ENCODE data around the gene BORCS5. TPM values are rescaled to one million over a fixed set of nuclear protein-coding genes. Genes with fewer than 3 reads are reported as not detected.

The BORCS5 gene
- total RNA-seq, 1 donor from 2014 or later, result 21.7 TPM

DNA sequence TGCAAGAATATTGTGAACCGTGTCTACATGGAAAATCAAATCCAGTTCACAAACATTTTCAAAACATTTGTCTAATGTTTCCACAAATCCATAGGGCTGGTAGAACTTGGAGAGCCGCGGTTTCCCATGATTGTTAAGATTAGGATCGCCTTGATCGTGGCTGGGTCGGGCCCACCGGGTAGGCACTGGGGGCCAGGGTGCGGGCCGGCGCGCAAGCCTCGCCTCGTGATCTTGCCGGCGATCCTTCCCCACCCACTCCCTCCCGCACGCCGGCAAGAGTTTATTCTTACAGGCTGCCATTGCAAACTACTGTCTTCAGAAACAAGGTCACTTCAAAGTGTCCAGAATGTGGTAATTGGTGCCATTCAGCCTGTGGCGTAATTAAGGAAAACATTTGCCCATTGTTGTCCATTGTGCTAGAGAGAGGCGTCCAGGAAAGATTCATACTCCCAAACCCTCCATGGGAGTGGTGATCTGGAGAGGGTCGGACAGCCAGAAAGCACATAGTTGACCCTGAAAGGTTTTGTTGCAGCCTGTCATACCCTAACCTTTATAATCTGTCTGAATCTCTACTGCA is 95.5 kb downstream of the BORCS5 start:
- intact Hi-C loops (cut with micrococcal nuclease), result no loop called here

DNA sequence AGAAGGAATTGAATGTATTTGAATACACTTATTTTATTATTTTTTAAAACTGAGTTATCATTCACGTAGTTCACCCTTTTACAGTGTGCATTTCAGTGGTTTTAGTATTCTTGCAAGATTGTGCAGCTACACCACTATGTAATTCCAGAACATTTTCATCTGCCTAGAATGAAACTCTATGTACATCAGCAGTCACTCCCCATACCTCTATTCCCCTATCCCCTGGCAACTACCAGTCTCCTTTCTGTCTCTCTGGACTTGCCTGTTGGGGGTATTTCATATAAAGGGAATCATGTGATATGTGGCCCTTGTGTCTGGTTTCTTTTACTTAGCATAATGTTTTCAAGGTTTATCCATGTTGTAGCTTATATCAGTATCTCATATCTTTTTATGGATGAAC is 96.8 kb downstream of the BORCS5 start:
- intact Hi-C loops (cut with micrococcal nuclease), result no loop called here

DNA sequence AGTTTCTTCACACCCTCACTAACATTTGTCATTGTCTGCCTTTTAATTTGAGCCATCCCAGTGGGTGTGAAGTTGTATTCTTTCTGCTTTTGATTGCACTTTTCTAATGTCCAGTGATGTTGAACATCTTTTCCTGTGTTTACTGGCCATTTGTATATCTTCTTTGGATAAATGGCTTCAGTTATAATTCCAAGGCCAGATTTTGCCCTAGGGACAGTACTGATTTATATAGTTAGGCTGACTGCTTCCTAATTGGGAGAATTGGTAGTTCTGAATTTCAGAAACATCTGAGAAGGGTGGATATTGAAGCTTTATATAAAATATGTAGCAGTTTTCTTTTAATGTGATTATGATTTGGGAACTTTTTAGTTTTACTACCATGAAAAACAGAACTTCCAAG is 97.4 kb downstream of the BORCS5 start:
- intact Hi-C loops (cut with micrococcal nuclease), result no loop called here

DNA sequence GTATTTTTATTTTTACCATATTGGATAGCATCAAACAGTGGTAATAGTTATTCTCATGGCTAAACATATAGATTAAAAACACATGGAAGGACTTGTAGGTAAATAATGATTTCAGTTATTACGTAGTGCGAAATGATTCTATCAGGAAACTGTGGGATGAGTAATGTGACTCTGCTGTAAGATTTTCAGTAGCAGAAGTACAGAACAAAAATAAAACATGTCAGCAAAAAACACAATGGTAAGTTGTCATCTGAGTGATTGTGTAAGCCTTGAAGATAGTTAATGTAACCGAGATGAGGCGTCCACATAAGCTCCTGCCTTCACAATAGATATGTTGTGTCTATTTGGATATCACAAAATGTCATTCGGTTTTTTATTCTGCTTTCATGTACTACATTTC is 99.8 kb downstream of the BORCS5 start:
- intact Hi-C loops (cut with micrococcal nuclease), result loop anchor here (1.0 to 5.0 kb wide), 3 partner anchors 14 to 49 kb away; no protein-coding TSS in a partner anchor

DNA sequence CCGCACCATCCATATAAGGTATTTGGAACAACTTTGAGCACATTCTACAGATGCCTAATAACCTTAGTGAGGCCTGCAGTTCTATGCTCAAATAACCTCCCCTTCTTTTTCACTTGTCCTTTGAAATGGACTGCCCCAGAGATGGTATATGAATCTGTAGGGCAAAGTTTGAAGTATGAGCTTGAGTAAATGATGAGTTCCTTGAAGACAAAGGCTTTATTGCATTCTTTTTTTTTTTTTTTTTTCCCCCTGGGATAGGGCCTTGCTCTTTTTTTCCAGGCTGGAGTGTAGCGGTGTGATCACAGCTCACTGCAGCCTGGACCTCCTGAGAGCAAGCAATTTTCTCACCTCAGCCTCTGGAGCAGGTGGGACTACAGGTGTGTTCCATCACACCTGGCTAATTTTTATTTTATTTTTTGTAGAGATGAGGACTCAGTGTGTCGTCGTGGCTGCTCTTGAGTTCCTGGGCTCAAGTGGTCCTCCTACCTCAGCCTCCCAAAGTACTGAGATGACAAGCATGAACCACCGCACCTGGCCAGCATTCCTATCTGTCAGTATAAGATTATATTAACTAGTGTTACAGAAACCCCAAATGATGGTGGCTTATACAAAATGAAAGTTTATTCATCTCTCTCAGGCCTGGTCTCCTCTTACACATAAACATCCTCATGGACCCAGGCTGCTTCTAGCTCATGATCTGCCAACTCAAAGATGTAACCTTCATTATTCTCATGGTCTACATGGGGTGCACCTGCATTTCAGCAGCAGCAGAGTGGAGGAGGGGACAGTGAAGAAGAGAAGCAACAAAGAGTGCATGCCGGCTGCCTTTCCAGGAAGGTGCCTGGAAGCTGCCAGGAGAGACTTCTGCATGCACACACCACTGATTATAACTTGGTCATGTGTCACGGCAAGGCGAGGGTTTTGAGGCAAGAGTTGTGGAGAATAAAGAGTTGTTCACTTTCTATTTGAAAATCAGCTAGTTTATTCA is 104.4 kb downstream of the BORCS5 start:
- intact Hi-C loops (cut with micrococcal nuclease), result no loop called here

DNA sequence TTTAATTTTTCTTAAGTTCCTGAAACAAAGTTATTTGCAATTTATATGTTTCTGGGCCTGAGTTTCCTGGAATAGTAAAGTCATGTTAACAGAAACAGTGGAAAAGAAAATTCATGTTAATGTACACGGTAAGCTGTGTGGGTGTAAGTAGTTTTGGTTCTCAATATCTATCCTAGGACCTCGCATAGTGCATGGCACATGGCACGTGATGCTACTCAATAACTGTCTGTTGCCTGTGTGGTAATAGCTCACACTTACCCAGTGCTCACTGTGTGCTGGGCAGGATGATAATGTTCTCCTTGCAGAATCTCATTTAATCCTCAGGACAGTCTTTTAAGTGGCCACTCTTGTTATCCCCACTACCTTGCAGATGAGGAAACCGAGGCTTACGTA is 105.0 kb downstream of the BORCS5 start:
- intact Hi-C loops (cut with micrococcal nuclease), result no loop called here

DNA sequence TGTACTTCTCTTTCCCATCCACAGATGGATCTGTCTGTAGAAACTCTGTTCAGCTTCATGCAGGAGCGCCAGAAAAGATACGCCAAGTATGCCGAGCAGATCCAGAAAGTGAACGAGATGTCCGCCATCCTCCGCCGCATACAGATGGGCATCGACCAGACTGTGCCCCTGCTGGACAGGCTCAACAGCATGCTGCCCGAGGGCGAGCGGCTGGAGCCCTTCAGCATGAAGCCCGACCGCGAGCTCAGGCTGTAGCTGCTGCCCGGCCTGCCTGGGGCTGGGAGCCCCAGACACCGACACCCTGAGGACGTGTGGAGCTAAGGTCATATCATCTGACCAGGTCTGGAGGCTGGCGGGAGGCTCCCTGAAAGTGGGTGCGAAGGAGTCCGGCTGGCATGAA is 108.6 kb downstream of the BORCS5 start:
- intact Hi-C loops (cut with micrococcal nuclease), result no loop called here

DNA sequence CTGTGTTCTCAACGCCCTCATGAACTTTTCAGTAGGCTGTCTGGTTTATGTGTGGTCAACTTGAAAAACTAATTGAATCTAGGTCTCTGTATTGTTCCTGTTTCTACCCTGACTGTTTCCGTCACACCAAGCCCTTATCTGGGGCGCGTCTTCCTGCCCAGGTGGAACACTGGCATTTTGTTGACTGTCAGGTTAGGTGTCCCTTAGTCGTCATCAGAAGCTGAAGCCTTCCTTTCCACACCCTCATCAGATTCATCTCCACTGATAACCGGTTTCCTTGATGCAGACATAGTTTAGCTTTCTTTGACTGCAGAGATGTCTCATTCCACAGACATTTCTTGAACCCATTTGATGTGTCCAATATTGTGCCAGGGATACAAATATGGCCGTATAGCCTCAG is 109.3 kb downstream of the BORCS5 start:
- intact Hi-C loops (cut with micrococcal nuclease), result loop anchor here (1.0 kb wide), 3 partner anchors 8 to 24 kb away; no protein-coding TSS in a partner anchor

DNA sequence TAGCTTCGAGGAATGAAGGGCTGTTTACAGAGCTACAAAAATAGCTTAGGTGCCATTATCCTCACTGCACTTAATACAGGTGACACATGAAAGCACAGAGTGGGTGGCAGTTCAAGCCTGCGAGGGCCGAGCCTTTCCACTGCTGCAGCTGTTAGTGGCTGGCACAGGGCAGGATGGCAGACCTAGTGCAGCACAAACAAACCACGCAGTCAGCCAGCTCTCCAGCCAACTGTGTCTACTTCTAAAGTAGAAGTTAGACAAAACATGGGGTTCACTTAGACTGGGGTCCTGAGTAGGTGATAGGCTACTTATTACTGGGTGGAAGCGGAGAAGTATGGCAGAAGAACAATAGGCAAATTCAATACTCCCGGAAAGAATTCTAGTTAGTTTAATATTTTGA is 110.4 kb downstream of the BORCS5 start:
- intact Hi-C loops (cut with micrococcal nuclease), result no loop called here

DNA sequence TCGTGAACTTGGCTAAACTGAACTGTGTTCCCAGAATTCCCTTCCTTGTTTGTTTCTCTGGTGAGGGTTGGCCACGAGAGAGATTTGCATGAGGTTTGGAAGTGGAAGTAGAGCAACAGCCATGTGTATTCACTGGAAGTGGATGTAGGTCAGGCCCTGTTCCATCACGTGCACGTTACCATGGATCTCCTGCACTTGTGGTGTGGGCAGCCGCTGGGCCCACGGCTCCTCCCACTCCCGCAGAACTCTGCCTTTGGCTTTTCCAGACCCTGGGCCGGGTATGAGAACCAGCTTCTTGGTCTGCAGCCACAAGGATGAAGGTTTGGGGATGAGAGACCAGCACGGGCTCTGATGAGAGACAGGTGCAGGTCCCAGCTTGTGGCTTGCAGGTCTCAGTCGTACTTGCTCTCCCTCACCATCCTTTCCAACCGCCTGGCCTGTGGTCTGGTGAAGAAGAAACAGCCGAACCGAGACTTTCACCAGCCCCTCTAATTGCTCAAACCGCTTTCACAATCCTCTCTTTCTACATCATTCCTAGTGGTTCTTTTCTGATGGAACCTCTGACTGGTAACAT is 110.9 kb downstream of the BORCS5 start:
- intact Hi-C loops (cut with micrococcal nuclease), result no loop called here

DNA sequence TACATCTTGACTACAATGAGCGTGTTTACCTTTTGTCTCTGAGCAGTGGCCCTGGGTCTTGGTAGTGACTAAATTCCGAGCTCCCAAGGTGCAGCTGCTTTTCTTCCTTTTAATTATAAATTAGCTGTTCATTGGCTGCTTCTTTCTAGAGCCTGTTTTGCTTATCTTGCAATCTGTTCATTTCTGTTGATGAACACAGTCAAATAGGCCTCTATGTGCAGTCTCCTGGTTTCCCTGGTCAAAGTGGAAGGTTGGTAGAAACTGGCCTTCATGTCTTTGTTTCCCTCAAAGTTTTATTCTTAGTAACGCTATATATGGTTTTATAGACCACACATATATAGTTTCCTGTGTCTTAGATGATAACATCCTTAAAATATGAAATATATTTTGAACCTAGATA is 111.7 kb downstream of the BORCS5 start:
- intact Hi-C loops (cut with micrococcal nuclease), result no loop called here

DNA sequence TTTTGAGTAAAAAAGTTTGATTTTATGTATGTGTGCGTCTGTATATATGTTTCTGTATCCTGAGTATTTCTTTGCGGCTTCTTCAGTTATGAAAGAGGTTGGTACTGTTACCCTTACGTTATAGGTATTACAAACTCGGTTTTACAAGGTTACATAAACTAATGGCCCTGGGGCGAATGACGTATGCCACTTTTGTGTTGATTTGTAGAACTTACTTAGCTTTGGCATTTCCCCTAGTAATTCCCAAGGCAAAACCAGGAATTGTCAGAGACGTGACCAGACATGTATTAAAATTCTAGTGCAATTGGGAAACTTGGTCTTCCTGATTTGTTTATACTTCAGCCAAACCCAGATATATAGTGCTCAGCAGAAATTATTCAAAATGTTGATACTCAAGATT is 112.5 kb downstream of the BORCS5 start:
- intact Hi-C loops (cut with micrococcal nuclease), result no loop called here

DNA sequence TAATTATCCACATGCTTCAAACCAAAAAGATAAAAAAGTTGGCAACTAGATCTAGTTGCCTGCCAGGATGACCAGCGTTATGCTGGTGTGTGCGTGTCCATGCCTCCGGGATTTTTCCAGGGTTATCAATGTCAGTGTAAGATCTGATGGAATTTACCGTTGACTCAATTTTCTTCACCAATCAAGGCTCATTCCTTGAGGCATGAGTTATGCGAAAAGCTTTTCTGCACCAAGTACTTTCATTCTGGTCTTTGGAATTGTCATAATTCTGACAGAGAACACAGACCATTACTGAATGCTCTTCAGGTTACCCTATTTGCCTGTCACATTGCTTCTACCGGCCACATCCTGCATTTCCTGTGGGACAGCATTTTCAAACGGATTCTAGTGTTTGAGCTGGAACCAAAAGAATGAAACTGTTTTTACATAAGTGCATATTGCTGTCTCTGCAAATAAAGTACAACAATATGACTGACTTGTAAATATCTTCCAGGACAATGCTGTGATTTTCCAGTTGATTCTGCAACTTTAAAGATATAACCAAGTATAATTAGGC is 114.0 kb downstream of the BORCS5 start:
- intact Hi-C loops (cut with micrococcal nuclease), result loop anchor here (10.0 kb wide), 1 partner anchor 456 kb away; no protein-coding TSS in a partner anchor

DNA sequence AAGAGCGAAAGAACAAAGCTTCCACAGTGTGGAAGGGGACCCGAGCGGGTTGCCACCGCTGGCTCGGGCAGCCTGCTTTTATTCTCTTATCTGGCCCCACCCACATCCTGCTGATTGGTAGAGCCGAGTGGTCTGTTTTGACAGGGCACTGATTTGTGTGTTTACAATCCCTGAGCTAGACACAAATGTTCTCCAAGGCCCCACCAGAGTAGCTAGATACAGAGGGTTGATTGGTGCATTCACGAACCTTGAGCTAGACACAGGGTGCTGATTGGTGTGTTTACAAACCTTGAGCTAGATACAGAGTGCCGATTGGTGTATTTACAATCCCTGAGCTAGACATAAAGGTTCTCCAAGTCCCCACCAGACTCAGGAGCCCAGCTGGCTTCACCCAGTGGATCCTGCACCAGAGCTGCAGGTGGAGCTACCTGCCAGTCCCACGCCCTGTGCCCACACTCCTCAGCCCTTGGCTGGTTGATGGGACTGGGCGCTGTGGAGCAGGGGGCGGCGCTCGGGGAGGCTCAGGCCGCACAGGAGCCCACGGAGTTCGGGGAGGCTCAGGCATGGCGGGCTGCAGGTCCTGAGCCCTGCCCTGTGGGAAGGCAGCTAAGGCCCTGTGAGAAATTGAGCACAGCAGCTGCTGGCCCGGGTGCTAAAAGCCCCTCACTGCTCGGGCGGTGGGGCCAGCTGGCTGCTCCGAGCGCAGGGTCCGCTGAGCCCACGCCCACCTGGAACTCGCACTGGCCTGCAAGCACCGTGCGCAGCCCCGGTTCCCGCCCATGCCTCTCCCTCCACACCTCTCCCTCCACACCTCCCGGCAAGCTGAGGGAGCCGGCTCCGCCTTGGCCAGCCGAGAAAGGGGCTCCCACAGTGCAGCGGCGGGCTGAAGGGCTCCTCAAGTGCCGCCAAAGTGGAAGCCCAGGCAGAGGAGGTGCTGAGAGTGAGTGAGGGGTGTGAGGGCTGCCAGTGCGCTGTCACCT is 115.4 kb downstream of the BORCS5 start:
- intact Hi-C loops (cut with micrococcal nuclease), result loop anchor here (10.0 kb wide), 1 partner anchor 457 kb away; no protein-coding TSS in a partner anchor

DNA sequence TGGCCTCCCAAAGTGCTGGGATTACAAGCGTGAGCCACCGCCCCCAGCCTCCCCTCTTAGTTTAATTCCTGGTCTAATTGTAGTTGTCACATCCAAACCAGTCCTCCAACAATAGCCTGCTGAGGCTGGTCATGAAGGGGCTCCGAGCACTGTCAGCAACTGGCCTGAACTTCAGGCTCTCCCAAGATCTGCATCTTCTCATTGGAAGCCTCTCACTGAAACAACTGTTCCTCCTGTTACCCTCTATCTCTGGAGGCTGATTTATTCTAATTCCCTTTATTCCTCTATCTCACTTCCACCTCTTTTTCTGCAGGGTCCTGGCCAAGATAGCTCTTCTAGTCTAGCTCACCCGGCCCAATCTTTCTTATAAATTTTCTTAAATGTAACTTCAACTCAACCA is 116.3 kb downstream of the BORCS5 start:
- intact Hi-C loops (cut with micrococcal nuclease), result loop anchor here (10.0 kb wide), 1 partner anchor 458 kb away; no protein-coding TSS in a partner anchor

DNA sequence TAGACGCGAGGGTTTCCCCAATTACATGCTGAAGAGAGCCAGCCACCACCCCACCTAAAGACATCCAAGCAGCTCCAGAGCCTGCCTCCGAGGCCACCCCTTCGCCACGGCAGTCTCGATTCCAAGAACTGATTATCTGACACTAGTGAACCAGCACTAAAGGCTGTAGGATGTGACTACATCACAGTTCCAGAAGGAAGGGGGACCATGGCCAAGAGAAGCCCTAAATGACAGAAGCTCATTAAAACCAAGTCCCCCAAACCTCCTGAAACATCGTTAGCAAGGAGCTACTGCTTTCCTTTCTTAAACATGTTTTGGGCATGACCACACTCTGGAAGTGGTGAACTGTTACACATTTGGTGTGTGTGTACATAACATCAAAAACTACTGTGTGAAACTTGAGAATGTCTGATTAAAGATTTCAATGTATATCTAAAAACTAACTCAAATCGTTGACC is 117.6 kb downstream of the BORCS5 start:
- intact Hi-C loops (cut with micrococcal nuclease), result loop anchor here (1.0 to 10.0 kb wide), 9 partner anchors 8 to 460 kb away; partner anchors contain the start of gene CREBL2

DNA sequence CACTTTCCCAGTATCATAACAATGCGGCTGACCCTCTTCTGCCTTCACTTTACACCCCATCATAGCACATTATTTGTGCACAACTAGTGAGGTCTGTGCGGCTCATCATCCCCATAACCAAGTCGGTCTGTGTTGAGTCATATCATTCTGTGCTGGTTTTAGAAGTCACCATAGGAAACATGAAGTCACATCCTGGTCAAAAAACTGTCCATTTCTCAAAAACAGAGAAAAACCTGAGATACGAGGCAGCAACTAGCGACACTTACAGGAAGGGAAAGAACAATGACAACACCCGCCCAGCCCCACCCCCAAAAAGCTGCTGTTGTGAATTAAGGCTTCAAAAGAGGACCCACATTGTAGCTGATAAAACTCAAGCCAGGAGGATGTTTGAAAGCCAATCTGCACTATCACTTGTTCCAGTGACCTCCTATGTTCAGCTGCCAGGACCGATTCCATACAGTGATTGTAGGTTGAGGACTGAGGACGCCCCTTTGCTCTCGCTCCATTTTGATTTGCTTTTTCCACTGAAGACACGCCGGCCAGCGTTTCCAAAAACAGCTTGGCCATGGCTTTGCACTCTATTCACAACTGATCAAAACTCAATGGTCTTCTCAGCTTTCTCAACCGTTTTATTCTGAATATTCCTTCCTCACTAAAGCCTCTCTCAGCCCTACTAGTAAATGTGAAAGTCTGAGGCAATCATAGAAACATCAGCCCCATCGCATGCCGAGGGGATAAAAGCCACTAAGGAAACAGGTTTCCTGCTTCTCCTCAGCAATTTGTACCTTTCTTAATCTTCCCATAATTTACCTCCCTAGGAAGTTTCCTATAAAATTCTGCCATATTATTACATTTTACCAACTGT is 118.3 kb downstream of the BORCS5 start:
- intact Hi-C loops (cut with micrococcal nuclease), result loop anchor here (1.0 to 10.0 kb wide), 15 partner anchors 7 to 460 kb away; partner anchors contain the start of genes BORCS5, CREBL2 and GPR19

DNA sequence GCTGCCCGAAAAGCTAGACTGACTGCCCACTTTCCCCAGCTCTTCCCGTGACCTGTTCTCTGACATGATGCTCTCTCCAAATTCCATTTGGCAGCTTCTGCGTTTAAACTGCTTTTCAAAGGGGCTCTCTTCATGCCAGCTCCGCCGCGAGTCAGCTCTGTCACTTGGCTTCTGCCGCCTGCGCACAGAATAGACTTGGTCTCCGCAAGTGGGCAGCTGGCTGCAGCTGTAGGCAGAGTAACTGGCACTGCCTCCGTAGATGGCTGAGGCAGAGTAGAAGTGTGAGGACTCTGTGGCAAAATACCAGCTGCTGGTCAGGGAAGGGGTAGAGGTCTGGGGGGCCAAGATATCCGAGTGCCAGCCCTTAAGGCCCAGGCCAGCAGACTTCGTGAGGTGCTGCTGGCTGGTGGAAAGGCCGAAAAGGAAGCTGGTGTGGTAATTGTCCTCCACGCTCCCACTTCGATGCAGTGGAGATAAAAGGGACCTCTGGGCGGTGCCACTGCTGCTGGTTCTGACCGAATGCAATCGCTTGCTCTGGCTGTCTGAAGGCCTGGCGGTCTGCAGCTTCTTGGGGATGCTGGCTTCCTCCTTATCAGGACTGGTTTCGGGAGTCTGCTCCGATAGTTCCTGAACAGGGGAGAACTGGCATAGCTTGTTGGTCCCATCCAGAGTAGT is 120.1 kb downstream of the BORCS5 start:
- intact Hi-C loops (cut with micrococcal nuclease), result loop anchor here (10.0 kb wide), 1 partner anchor 462 kb away; no protein-coding TSS in a partner anchor

DNA sequence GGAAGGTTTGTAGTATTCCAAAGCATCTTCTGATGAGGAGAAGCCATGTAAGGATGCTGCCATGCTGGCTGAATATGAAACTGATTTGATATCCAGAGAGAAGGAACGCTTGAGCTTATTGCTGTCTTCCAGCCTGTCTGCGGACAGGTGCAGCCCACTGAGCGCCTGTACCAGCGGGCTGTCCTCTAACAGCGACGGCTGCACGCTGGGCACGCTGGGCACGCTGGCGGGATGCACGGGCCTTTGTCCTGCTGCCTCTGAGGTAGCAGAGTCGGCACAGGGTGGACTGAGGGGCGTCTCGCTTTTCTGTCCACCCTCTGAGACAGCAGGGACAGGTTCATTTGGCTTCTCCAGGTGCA is 120.6 kb downstream of the BORCS5 start:
- intact Hi-C loops (cut with micrococcal nuclease), result loop anchor here (10.0 kb wide), 1 partner anchor 463 kb away; no protein-coding TSS in a partner anchor

All from T-helper 1 cell treated with Interleukin-12 subunit alpha and Interleukin-12 subunit beta and Interleukin-4 antibody, amounts not matched to agents 30 ng/mL and 1 ng/mL, for 36 hours (primary cell).